Measurements from ENCODE around the gene EFCAB9. TPM values are rescaled to one million over a fixed set of nuclear protein-coding genes. Genes with fewer than 3 reads are reported as not detected.
"Not testable (repeated sequence)": the region's sequence is repeated elsewhere in the genome, so short reads cannot be mapped to it uniquely, and the experiment has no call there.

Gene EFCAB9
- total RNA-seq (2014; rRNA removed; shearing (Covaris generic); ENCODE audit: low replicate concordance), result not detected in 2 replicates

DNA sequence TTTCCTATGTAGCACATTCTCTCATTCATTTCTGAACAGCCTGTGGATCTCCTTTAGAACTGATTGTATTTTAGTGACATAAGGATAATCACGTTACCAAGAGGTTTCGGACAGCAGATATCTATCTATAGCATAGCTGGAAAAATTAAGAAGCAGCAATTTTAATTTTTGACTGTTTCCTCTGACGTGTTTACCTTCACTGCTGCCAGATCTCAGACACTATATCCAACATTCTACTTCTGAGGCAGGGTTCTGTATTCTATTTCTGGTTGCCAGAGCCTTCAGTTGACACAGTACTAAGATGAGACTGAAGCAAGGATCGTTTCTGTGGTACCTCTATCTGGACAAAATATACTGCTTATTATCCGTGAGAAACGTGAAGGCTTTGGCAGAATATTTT lies at the start of gene EFCAB9:
TSS of gene EFCAB9 (plus strand) at position 301 of the 400 bp plus-strand sequence. CDS start at position 302, 1 bp downstream.
- Histone ChIP-seq H3K36me3 (no peaks in the 10 kb centered on the region), H3K4me3 (no peak within 1 kb of the TSS), H3K27me3 (no peaks in the 10 kb centered on the region), H3K9me3 (peaks cover 5% of the 10 kb centered on the region; the same call in 1 of the 2 replicates)
- DNase-seq, result no peak

DNA sequence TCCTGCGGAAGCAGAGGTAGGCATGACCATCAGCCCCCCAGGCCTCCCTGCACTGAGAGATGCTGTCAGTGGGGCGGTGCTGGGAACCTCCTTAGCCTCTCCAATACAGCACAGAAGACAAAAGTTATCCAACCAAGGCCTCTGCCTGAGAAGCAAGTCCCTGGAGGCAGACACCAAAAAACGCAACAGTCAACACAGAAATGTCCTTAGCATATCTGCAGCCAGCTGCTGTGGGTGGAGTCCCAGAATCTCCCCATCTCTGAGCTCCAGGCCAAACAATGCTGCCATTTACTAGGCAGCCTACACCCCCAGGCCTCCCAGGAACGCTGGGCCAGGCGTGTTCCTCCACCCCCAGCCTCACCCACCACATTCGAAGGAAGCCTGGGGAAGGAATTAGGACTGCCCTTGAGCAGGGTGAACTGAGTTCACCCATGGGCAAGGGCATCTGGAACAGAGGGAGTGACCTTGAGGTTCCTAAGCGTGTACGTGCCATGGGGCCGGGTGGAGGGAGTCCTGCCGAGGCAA lies 49.6 kb upstream of the EFCAB9 start:
- DNase-seq, result no peak
- no peak overlapping the region for H3K4me3 ChIP-seq
- H3K9me3 ChIP-seq, result no peaks in the 10 kb centered on the region
- H3K36me3 ChIP-seq, result no peaks in the 10 kb centered on the region
- no peaks in the 10 kb centered on the region for H3K27me3 ChIP-seq

- H3K27me3 ChIP-seq, result no peaks in the 10 kb centered on the region
- no peaks in the 10 kb centered on the region for H3K9me3 ChIP-seq
- H3K36me3 ChIP-seq, result no peaks in the 10 kb centered on the region
- no peak overlapping the region for H3K4me3 ChIP-seq
- no peak for DNase-seq
Measured at GRCh38 chr5:172144931-172145869, 48.8 kb upstream of the EFCAB9 start.

DNA sequence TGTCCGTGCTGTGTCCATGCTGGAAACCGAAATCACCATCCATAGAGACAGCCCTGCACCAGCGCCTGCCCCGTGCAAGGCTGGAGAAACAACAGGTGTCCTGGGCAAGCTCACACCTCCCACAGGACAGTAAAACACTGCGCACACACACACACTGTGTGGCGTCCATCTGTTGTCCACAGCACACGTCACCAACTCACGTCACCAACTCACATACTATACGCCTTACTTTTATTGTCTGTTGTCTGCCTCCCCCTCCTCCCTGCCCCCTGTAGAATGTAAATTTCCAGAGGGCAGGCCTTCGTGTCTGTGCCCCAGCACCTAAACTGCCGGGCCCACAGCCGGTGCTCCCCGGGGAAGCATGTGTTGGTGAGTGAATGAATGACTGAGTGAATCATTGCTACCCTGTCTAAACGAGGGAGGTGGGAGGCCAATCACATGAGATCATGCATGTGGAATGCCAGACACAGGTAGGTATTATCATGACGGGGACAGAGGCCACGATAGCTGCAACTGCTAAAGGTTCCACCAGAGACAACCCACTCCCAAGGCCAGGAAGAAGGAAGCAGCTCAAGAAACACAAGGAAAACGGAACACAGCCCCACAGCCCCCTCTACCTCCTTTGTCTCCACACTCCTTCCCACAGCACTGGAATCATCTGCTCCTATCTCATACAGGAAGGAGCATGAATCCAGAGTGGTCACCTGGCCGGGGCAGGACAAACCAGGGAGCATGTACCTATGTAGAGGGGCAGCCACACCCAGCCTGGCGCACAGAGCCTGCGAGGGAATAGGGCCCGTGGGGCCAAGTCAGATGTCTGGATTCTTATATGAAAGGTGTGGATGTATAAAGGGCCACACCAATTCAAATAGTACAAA lies 47.9 kb upstream of the EFCAB9 start:
- Histone ChIP-seq H3K36me3 (no peaks in the 10 kb centered on the region), H3K4me3 (no peak overlapping the region), H3K9me3 (no peaks in the 10 kb centered on the region), H3K27me3 (no peaks in the 10 kb centered on the region)
- DNase-seq, result no peak

DNA sequence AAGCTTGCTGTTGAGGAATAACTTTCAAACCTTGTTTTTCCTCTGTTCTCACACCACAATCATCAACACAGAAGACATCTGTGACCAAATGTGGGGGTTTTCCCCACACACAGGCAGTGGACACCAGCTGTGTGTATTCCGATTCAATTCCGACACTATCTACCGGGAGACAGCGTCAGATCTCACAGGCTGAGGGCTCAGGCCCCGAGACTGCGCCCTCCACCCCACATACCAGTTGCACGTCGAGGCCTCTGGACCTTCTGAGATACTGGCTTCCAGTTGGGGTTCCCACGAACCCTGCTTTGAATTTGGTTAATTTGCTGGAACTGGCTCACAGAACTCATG lies 47.3 kb upstream of the EFCAB9 start:
- Histone ChIP-seq H3K27me3 (no peaks in the 10 kb centered on the region), H3K9me3 (no peaks in the 10 kb centered on the region)
- DNase-seq, result no peak

DNA sequence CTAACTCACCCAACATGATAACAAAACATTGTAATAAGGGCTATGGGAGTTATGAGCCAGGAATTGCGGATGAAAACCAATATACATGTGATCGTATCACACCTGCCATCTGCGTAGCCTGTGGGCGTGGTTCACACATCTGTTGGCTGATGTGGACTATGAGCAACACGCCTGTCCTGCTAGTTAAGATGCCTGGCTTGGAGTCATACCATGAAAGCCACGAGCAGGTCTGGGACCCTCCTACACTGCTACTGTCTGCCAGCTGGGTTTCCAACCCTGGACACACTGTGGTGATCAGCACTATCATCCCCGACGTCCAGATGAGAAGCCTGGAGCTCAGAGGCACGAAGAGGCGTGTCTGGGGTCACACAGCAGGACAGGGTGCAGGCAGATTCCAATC lies 46.1 kb upstream of the EFCAB9 start:
- no peak for DNase-seq
- H3K27me3 ChIP-seq, result no peaks in the 10 kb centered on the region
- no peaks in the 10 kb centered on the region for H3K9me3 ChIP-seq
- H3K36me3 ChIP-seq, result no peaks in the 10 kb centered on the region
- no peak overlapping the region for H3K4me3 ChIP-seq

More for the DNA sequence above, 47.3 kb upstream of the EFCAB9 start:
- Histone ChIP-seq H3K36me3 (no peaks in the 10 kb centered on the region), H3K4me3 (no peak overlapping the region)

GRCh38 chr5:172148381-172148780 lies 45.6 kb upstream of the EFCAB9 start:
- DNase-seq, result no peak
- H3K4me3 ChIP-seq, result no peak overlapping the region

GRCh38 chr5:172149073-172149472 lies 44.9 kb upstream of the EFCAB9 start:
- Histone ChIP-seq H3K27me3 (no peaks in the 10 kb centered on the region), H3K4me3 (no peak overlapping the region), H3K9me3 (no peaks in the 10 kb centered on the region), H3K36me3 (no peaks in the 10 kb centered on the region)
- DNase-seq, result peak; percentile 59

More at GRCh38 chr5:172148381-172148780, 45.6 kb upstream of the EFCAB9 start:
- no peaks in the 10 kb centered on the region for H3K27me3 ChIP-seq
- H3K36me3 ChIP-seq, result no peaks in the 10 kb centered on the region
- H3K9me3 ChIP-seq, result no peaks in the 10 kb centered on the region

DNA sequence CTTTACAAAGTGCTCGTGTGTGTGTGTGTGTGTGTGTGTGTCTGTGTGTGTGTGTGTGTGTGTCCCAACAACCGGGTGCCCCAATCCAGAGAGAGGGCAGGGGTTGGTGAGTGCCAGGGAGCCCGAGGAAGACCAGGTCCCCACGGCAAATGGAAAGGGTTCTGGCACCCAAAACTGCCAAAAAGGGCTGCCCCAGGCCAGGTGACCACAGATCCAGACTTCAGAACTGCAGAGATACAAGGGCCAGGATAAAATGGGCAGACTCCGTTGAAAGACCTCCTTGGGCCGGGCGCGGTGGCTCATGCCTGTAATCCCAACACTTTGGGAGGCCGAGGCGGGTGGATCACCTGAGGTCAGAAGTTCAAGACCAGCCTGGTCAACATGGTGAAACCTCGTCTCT lies 44.5 kb upstream of the EFCAB9 start:
- not testable (repeated sequence) for DNase-seq, H3K27me3 ChIP-seq, H3K36me3 ChIP-seq, H3K9me3 ChIP-seq, H3K4me3 ChIP-seq

- no peaks in the 10 kb centered on the region for H3K36me3 ChIP-seq
- DNase-seq, result no peak
- no peaks in the 10 kb centered on the region for H3K9me3 ChIP-seq
- H3K4me3 ChIP-seq, result no peak overlapping the region
- H3K27me3 ChIP-seq, result no peaks in the 10 kb centered on the region
Measured at GRCh38 chr5:172150514-172151425, 43.2 kb upstream of the EFCAB9 start.

DNA sequence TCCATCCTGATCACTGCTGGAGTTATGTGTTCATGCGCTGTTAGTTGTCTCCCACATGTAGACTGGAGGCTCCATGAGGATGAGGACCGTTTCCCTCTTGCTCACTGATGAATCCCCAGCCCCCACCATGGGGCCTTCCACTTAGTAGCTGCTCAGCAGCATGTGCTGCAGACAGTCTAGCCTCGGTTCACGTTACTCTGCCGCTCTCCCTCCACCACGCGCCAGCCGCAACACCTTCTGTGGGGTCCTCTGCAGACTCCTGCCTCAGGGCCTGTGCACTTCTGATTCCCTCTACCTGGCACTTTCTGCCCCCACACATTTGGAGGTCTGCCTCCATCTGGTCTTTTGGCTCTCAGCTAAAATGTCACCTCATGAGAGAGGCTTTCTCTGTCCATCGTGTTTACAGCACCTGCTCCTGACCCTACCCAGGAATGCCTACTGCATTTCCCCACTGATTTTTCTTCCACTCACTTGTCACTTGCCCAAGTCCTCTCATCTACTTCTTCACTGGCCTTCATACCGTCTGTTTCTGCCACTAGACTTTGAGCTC lies 42.2 kb upstream of the EFCAB9 start:
- peaks cover 2% of the 10 kb centered on the region; the same call in 1 of the 2 replicates for H3K36me3 ChIP-seq
- H3K27me3 ChIP-seq, result no peaks in the 10 kb centered on the region
- no peak overlapping the region for H3K4me3 ChIP-seq
- H3K9me3 ChIP-seq, result no peaks in the 10 kb centered on the region
- no peak for DNase-seq

DNA sequence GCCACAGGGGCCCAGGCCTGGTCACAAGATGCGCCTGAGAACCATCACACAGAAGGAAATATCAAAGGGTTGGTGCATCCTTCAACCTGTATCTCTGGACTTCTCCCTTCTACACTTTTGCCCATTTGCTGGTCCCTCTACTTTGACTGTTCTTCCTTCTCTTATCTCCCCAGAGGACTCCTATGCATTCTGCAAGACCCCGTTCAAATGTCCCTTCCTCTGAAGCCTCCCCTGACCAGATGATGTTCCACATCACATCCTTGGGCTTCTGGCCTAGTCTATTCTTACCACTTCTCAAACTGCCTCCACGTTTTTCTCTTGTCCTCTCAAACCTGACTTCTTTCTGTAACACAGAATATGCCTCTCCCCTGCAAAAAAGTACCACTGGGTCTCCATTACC lies 40.3 kb upstream of the EFCAB9 start:
- Histone ChIP-seq H3K36me3 (peaks cover 2% of the 10 kb centered on the region; the same call in 1 of the 2 replicates), H3K27me3 (no peaks in the 10 kb centered on the region), H3K4me3 (no peak overlapping the region), H3K9me3 (no peaks in the 10 kb centered on the region)
- DNase-seq, result no peak

GRCh38 chr5:172155101-172155500 lies 38.9 kb upstream of the EFCAB9 start:
- not testable (repeated sequence) for H3K27me3 ChIP-seq, H3K9me3 ChIP-seq, H3K36me3 ChIP-seq, H3K4me3 ChIP-seq, DNase-seq

- H3K36me3 ChIP-seq, result peaks cover 2% of the 10 kb centered on the region; the same call in 1 of the 2 replicates
Measured at GRCh38 chr5:172156541-172156994, 37.4 kb upstream of the EFCAB9 start.

DNA sequence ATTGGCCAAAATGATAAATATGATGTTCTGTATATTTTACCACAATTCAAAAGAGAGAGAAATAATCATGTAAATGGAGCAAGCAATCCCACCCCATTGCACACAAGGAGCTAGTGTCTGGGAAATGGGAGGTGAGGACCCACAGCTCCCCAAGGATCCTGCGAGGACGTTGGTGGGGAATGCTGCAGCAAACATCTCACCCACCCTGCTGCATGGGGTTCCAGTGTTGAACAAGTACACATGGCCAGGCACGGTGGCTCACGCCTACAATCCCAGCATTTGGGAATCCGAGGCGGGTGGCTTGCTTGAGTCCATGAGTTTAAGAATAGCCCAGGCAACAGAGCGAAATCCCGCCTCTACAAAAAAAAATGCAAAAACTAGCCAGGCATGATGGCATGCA lies 35.0 kb upstream of the EFCAB9 start:
- no peak for DNase-seq
- peaks cover 2% of the 10 kb centered on the region; the same call in 1 of the 2 replicates for H3K36me3 ChIP-seq
- H3K27me3 ChIP-seq, result no peaks in the 10 kb centered on the region

More at GRCh38 chr5:172156541-172156994, 37.4 kb upstream of the EFCAB9 start:
- Histone ChIP-seq H3K4me3 (no peak overlapping the region), H3K9me3 (no peaks in the 10 kb centered on the region), H3K27me3 (no peaks in the 10 kb centered on the region)
- no peak for DNase-seq

DNA sequence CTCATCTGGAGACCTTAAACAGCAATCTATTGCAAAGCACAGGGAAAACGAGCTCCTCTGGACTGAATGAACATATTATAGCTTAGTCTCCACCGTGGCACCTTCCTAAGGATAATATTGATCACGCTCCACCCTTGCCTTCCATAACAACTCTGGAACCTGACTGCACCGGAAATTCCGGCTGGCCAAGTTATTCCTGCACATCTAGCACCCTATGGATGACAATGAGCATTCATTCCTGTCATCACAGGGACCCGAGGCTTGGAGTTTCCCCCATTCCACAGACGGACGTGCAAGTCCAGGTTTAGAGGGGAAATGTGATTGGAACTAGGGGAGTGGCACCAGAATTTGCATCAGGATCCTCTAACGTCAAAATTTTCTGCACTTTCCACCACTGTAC lies 33.5 kb upstream of the EFCAB9 start:
- Histone ChIP-seq H3K27me3 (no peaks in the 10 kb centered on the region), H3K9me3 (no peaks in the 10 kb centered on the region), H3K36me3 (peaks cover 2% of the 10 kb centered on the region; the same call in 1 of the 2 replicates), H3K4me3 (no peak overlapping the region)
- no peak for DNase-seq

More for the DNA sequence above, 35.0 kb upstream of the EFCAB9 start:
- Histone ChIP-seq H3K9me3 (no peaks in the 10 kb centered on the region), H3K4me3 (no peak overlapping the region)

All from MG63 (cell line).